Kasumi-1 (cell line): ENCODE data around the gene TP53.
"Not testable (repeated sequence)": the region's sequence is repeated elsewhere in the genome, so short reads cannot be mapped to it uniquely, and the experiment has no call there.

Experiments
- DNase-seq, 2 experiments: peaks; one replicate each; lab custom pipeline; 2025; lab: John Stamatoyannopoulos, UW

Gene TP53

GRCh38 chr17:7631398-7632380, 55.6 kb downstream of the TP53 start:
- DNase-seq = no peak

- DNase-seq = no peak
Measured at GRCh38 chr17:7629939-7630571, 57.2 kb downstream of the TP53 start, which contains the start of gene SHBG. SHBG (plus strand) TSS chr17:7630135; CDS start chr17:7630173, 38 bp downstream.

GRCh38 chr17:7627250-7628121, 59.8 kb downstream of the TP53 start, which contains the start of gene SAT2:
SAT2 (minus strand) TSS chr17:7627821; CDS start chr17:7627635, 186 bp downstream.
- peak; percentile 69 to 76 for DNase-seq

- no peak for DNase-seq
Measured at GRCh38 chr17:7626956-7627249, 60.4 kb downstream of the TP53 start.

GRCh38 chr17:7626307-7626706, 61.0 kb downstream of the TP53 start:
- no peak for DNase-seq

GRCh38 chr17:7625749-7626148, 61.5 kb downstream of the TP53 start:
- not testable (repeated sequence) for DNase-seq

GRCh38 chr17:7623661-7624060, 63.6 kb downstream of the TP53 start:
- no peak for DNase-seq

- no peak for DNase-seq
Measured at GRCh38 chr17:7620835-7621234, 66.5 kb downstream of the TP53 start.

GRCh38 chr17:7618608-7619007, 68.7 kb downstream of the TP53 start:
- DNase-seq = no peak
